Esophagus mucosa (tissue), 1 donor: ENCODE results near the gene F10. TPM values are rescaled to one million over a fixed set of nuclear protein-coding genes. Genes with fewer than 3 reads are reported as not detected.

Source experiments
- total RNA-seq: library from RNA; stranded (reverse); gene quantifications from one replicate; pipeline ENCODE4 v1.2.4, GENCODE V29; 2023
- donor health status: DM: yes; HTN: yes; CAD: no.

F10 gene
- total RNA-seq, 1 donor from 2014 or later, result 0.56 TPM

Other genes with a start within 250 kb of the F10 start
- gene MCF2L, start 153.6 kb upstream of the F10 start, total RNA-seq, result 9.7 TPM
- not detected for gene F7, start 17.0 kb upstream of the F10 start, total RNA-seq
- not detected for gene PROZ, start 35.8 kb downstream of the F10 start, total RNA-seq
- gene PCID2, start 85.9 kb downstream of the F10 start, total RNA-seq, result 23.1 TPM
- gene CUL4A, start 86.8 kb downstream of the F10 start, total RNA-seq, result 48.3 TPM
- gene LAMP1, start 174.4 kb downstream of the F10 start, total RNA-seq, result 144 TPM
- gene GRTP1, start 241.3 kb downstream of the F10 start, total RNA-seq, result 15.1 TPM